ENCODE data around the gene SPAG9.

DNA sequence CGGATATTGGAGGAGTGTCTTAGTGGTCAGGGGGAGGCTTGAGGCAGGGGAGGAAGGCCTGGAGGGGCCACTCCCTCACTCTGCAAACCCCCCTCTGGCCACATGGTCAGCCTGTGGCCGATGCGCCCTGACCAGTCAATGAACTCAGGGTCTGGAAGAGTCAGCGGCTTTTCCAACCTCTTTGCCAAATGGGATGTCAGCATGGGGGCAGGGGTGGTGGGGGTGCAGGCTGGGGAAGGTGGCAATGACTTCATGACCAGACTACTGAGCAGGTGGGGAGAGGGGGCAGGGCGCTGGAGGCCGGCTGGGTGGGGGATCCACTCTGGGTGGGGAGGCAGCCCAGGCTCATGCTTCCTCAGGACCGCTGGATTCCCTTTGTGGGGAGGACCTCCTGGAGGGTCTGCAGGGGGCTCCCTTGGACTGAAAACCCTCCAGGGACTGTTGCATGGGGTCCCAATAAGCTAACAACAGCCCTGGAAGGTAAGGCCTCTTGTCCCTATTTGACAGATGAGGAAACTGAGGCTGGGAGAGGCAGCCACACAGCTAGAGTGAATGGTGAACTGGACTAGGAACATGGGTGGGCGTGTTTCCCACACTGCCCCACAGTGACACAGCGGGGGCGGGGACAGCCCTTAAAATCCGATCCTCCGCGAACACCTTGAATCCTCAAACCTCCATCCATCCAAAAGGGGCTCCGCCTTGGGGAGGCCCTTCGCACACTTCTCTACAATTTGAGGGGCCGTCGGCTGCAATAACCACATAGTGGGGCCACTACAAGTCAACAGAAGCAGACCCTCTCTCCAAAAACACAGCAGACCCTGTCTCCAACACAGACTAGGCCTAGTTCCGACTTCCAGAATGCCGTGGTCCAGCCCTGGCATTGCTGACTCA, 173.5 kb downstream of the SPAG9 start:
- TF ChIP-seq BHLHE40 (IDR thresholded peaks at IDR 0.05; ENCODE audit: borderline replicate concordance) (no peak), L3MBTL2 (conservative IDR thresholded peaks at IDR 0.05) (no peak), SP1 (IDR thresholded peaks at IDR 0.05) (no peak), FOXK2 (IDR thresholded peaks at IDR 0.05) (no peak), ARNT (IDR thresholded peaks at IDR 0.05) (no peak), LEF1 (IDR thresholded peaks at IDR 0.05; ENCODE audit: borderline replicate concordance) (no peak), FOXA1 (IDR thresholded peaks at IDR 0.05) (no peak), TARDBP (IDR thresholded peaks at IDR 0.05) (no peak), SUZ12 (IDR thresholded peaks at IDR 0.05) (no peak)
- TF ChIP-seq, protein P1, sequence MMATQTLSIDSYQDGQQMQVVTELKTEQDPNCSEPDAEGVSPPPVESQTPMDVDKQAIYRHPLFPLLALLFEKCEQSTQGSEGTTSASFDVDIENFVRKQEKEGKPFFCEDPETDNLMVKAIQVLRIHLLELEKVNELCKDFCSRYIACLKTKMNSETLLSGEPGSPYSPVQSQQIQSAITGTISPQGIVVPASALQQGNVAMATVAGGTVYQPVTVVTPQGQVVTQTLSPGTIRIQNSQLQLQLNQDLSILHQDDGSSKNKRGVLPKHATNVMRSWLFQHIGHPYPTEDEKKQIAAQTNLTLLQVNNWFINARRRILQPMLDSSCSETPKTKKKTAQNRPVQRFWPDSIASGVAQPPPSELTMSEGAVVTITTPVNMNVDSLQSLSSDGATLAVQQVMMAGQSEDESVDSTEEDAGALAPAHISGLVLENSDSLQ (IDR thresholded peaks at IDR 0.05), result no peak

All from HEK293T (cell line).